HCT116 (cell line): Measurements from ENCODE around the gene RGS7. TPM values are rescaled to one million over a fixed set of nuclear protein-coding genes. Genes with fewer than 3 reads are reported as not detected.
"Not testable (repeated sequence)": the region's sequence is repeated elsewhere in the genome, so short reads cannot be mapped to it uniquely, and the experiment has no call there.

ENCODE experiments used
- ATAC-seq: fragments of 200-7000 bp; cut with Tn5 transposase; 2 replicates; pipeline ENCODE4 v1.9.1; 2020; ENCODE audit warnings: mild to moderate bottlenecking, moderate library complexity
- BruUV-seq: library from RNA; stranded (reverse); fragments of 400-500 nt; replicated peaks from 2 replicates; lab custom pipeline; 2021; lab: Mats Ljungman, UMichigan
- CTCF ChIA-PET: fragments of 300-600 bp; sonication (Branson Sonifier 250); formaldehyde crosslinking; loops from one replicate; lab custom pipeline; 2021; ENCODE audit warnings: antibody characterized with exemption; lab: Charles Lee
- POLR2A ChIA-PET: fragments of 300-600, 350-600 bp; sonication (Branson Sonifier 250); formaldehyde crosslinking; loops from one replicate; lab custom pipeline; 2021; ENCODE audit warnings: antibody characterized with exemption; lab: Charles Lee
- RAD21 ChIA-PET, 2 experiments: fragments of 300-600 bp; sonication (Branson Sonifier 250); formaldehyde crosslinking; loops; one replicate each; lab custom pipeline; 2023; ENCODE audit warnings: low total read pairs in 2 of 2; ENCODE audit not compliant: uncharacterized antibody in 2 of 2, unreplicated experiment in 2 of 2, low non-redundant PET in 1 of 2; lab: Charles Lee
- DNase-seq: peaks from one replicate; pipeline ENCODE4 v3.0.0-alpha.2; 2010; ENCODE audit warnings: low read depth, low spot score
- H2AFZ ChIP-seq: fragments of 200-600 bp; shearing (Covaris generic), sonication (generic); 2 replicates; pipeline ENCODE4 v1.6.1; 2017; ENCODE audit warnings: low read depth, mixed run types, mixed read lengths, antibody characterized with exemption, low read length; ENCODE audit not compliant: poor library complexity, severe bottlenecking
- H3K27ac ChIP-seq: 2 replicates; pipeline ENCODE4 v1.5.1; 2012; ENCODE audit warnings: low read depth, low read length
- H3K27me3 ChIP-seq: fragments of 200-600 bp; sonication (generic); 2 replicates; pipeline ENCODE4 v1.6.1; 2016; ENCODE audit warnings: mixed run types, low read length, mixed read lengths; ENCODE audit not compliant: insufficient read depth
- H3K36me3 ChIP-seq, 2 experiments: fragments of 200-500 bp in 1 of 2; fragments of 200-600 bp in 1 of 2; sonication (Bioruptor generic) in 1 of 2; sonication (generic) in 1 of 2; 2 replicates each; pipeline versions ENCODE4 v1.5.1 to v1.6.1; 2014 to 2016; ENCODE audit warnings: low read length in 2 of 2, inconsistent platforms in 1 of 2, mixed read lengths in 1 of 2, mixed run types in 1 of 2; ENCODE audit not compliant: insufficient read depth in 2 of 2, control insufficient read depth in 1 of 2
- H3K4me1 ChIP-seq, 2 experiments: fragments of 200-600 bp in 1 of 2; sonication (generic) in 1 of 2; 2 replicates each; pipeline versions ENCODE4 v1.5.1 to v1.6.1; 2012 to 2017; ENCODE audit warnings: low read length in 2 of 2, inconsistent platforms in 1 of 2, mild to moderate bottlenecking in 1 of 2, mixed read lengths in 1 of 2, mixed run types in 1 of 2, moderate library complexity in 1 of 2; ENCODE audit not compliant: insufficient read depth in 2 of 2, control insufficient read depth in 1 of 2
- H3K4me2 ChIP-seq: fragments of 200-600 bp; sonication (generic); 2 replicates; pipeline ENCODE4 v1.6.1; 2017; ENCODE audit warnings: mixed run types, low read length, mixed read lengths
- H3K4me3 ChIP-seq, 2 experiments: fragments of 200-600 bp in 1 of 2; sonication (generic) in 1 of 2; replicated peaks in 1 of 2; 2 replicates each; pipeline ENCODE4 v1.5.1; 2011 to 2016; ENCODE audit warnings: low read length in 2 of 2, control low read depth in 1 of 2, low read depth in 1 of 2, mild to moderate bottlenecking in 1 of 2, mixed read lengths in 1 of 2, mixed run types in 1 of 2
- H3K79me2 ChIP-seq: fragments of 200-600 bp; sonication (generic); 2 replicates; pipeline ENCODE4 v1.6.1; 2017; ENCODE audit warnings: mild to moderate bottlenecking, mixed run types, low read length, moderate library complexity, mixed read lengths; ENCODE audit not compliant: insufficient read depth
- H3K9ac ChIP-seq: fragments of 200-600 bp; sonication (generic); 2 replicates; pipeline ENCODE4 v1.6.1; 2016; ENCODE audit warnings: low read length, mixed read lengths
- H3K9me2 ChIP-seq: fragments of 200-600 bp; sonication (generic), shearing (Covaris generic); 2 replicates; pipeline ENCODE4 v1.6.1; 2017; ENCODE audit warnings: mixed run types, mild to moderate bottlenecking, moderate library complexity; ENCODE audit not compliant: insufficient read depth
- H3K9me3 ChIP-seq, 2 experiments: fragments of 200-500 bp in 1 of 2; fragments of 200-600 bp in 1 of 2; sonication (Bioruptor generic) in 1 of 2; sonication (generic) in 1 of 2; 2 replicates each; pipeline ENCODE4 v1.6.1; 2014 to 2017; ENCODE audit warnings: low read length in 2 of 2, mixed read lengths in 2 of 2, inconsistent platforms in 1 of 2, low read depth in 1 of 2, mild to moderate bottlenecking in 1 of 2, mixed run types in 1 of 2, moderate library complexity in 1 of 2; ENCODE audit not compliant: control insufficient read depth in 1 of 2, insufficient read depth in 1 of 2
- H4K20me1 ChIP-seq: fragments of 200-600 bp; sonication (generic), shearing (Covaris generic); 2 replicates; pipeline ENCODE4 v1.6.1; 2017; ENCODE audit warnings: mixed run types, mild to moderate bottlenecking, moderate library complexity; ENCODE audit not compliant: insufficient read depth
- CEBPB ChIP-seq: IDR thresholded peaks from 2 replicates; pipeline ENCODE4 v1.6.1; 2012; ENCODE audit warnings: low read depth
- POLR2A ChIP-seq: IDR thresholded peaks from 2 replicates; pipeline ENCODE4 v1.7.0; 2011; ENCODE audit warnings: borderline replicate concordance; ENCODE audit not compliant: insufficient read depth, insufficient read length; ENCODE audit errors: extremely low read depth
- REST ChIP-seq: IDR thresholded peaks from 2 replicates; pipeline ENCODE4 v1.6.1; 2012; ENCODE audit warnings: low read depth
- SRF ChIP-seq: IDR thresholded peaks from 2 replicates; pipeline ENCODE4 v1.6.1; 2012; ENCODE audit warnings: low read depth
- TCF7L2 ChIP-seq: IDR thresholded peaks from 2 replicates; pipeline ENCODE4 v1.7.0; 2011; ENCODE audit warnings: borderline replicate concordance, inconsistent platforms; ENCODE audit not compliant: insufficient read depth, insufficient read length; ENCODE audit errors: extremely low read depth
- ZFX ChIP-seq: fragments of 450-650 bp; IDR thresholded peaks from 2 replicates; pipeline ENCODE4 v1.6.1; 2017
- ZNF274 ChIP-seq: fragments of 200-500 bp; sonication (Bioruptor generic); IDR thresholded peaks from 2 replicates; pipeline ENCODE4 v1.6.1; 2014; ENCODE audit warnings: mild to moderate bottlenecking, low read depth, low read length, inconsistent platforms
- intact Hi-C: fragments of 100-400 bp; cut with micrococcal nuclease; formaldehyde crosslinking; loops from 2 replicates; pipeline ENCODE4 v1.10.0; 2022
- total RNA-seq: library from RNA; stranded (reverse); gene quantifications from one replicate; pipeline ENCODE4 v1.2.1, GENCODE V29; 2021; ENCODE audit not compliant: unreplicated experiment

The RGS7 gene
- total RNA-seq, 1 experiment from 2014 or later: not detected

DNA sequence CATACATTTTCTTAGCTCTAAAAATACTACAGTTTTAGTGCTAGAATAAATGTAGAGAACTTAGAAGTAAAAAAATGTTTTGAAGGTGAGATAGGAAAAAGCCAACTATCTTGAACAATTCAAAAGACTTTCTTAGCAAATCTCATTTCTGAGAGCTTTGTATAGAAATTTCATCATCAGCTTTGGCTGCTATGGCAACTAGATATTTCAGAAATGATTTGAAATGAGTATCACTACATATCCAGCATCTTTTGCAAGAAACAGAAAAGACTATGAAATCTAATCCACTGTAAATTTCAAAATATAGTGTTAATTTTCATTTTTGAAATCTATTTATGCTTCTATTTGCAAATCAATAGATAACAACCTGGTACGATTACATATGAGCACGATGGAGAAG is 57.7 kb downstream of the RGS7 start:
- Histone ChIP-seq H3K4me1 (no peaks in the 10 kb centered on the region), H4K20me1 (no peaks in the 10 kb centered on the region), H3K9ac (no peak overlapping the region), H3K9me3 (no peaks in the 10 kb centered on the region; a peak in 1 of 4 replicates), H3K27me3 (no peaks in the 10 kb centered on the region), H3K9me2 (no peaks in the 10 kb centered on the region), H2AFZ (no peak overlapping the region), H3K4me3 (no peak overlapping the region), H3K79me2 (no peaks in the 10 kb centered on the region), H3K27ac (no peak overlapping the region), H3K36me3 (no peaks in the 10 kb centered on the region), H3K4me2 (no peak overlapping the region)
- ChIA-PET CTCF (no interaction called here), POLR2A (no interaction called here), RAD21 (no interaction called here)
- TF ChIP-seq SRF: no peak
- TF ChIP-seq ZFX: no peak
- intact Hi-C loops: no loop called here
- BruUV-seq: no TSS peak
- DNase-seq (no peak), ATAC-seq (no peak)

- Histone ChIP-seq H4K20me1 (no peaks in the 10 kb centered on the region), H3K36me3 (no peaks in the 10 kb centered on the region), H3K4me2 (no peak overlapping the region), H3K27ac (no peak overlapping the region), H3K4me1 (no peaks in the 10 kb centered on the region), H2AFZ (no peak overlapping the region), H3K4me3 (no peak overlapping the region), H3K9me2 (no peaks in the 10 kb centered on the region), H3K79me2 (no peaks in the 10 kb centered on the region)
- POLR2A ChIA-PET: no interaction called here
- ATAC-seq: no peak
- BruUV-seq: no TSS peak
- no peak for TF ChIP-seq POLR2A
- no peak for TF ChIP-seq TCF7L2
- no peak for TF ChIP-seq ZNF274
- no peak for TF ChIP-seq REST
- no peak for TF ChIP-seq CEBPB
- TF ChIP-seq, all 23 proteins: peak for 0
- RAD21 ChIA-PET: no interaction called here
- intact Hi-C loops: no loop called here
- CTCF ChIA-PET: no interaction called here
- no peak for DNase-seq
- Histone ChIP-seq H3K27me3 (no peaks in the 10 kb centered on the region), H3K9ac (no peak overlapping the region), H3K9me3 (no peaks in the 10 kb centered on the region; a peak in 2 of 4 replicates)
Measured at GRCh38 chr1:241292973-241293372, 64.0 kb downstream of the RGS7 start.

DNA sequence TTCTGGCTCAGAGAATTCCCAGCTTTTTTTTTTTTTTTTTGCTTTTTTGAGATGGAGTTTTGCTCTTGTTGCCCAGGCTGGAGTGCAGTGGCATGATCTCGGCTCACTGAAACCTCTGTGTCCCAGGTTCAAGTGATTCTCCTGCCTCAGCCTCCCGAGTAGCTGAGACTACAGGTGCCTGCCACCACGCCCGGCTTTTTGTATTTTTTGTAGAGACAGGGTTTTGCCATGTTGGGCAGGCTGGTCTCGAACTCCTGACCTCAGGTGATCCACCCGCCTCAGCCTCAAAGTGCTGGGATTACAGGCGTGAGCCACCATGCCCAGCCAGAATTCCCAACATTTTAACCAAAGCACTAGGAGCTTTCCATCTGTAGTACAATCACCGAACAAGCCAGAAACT is 65.5 kb downstream of the RGS7 start:
- H3K79me2 ChIP-seq, CTCF ChIA-PET, BruUV-seq, H2AFZ ChIP-seq, H3K27ac ChIP-seq, H3K9me3 ChIP-seq, H3K4me3 ChIP-seq, H3K27me3 ChIP-seq, H3K4me2 ChIP-seq, DNase-seq, intact Hi-C loops, H3K36me3 ChIP-seq, H4K20me1 ChIP-seq, RAD21 ChIA-PET, H3K4me1 ChIP-seq, ATAC-seq, H3K9me2 ChIP-seq, H3K9ac ChIP-seq: not testable (repeated sequence)
- POLR2A ChIA-PET: interaction anchor here (0.7 kb wide), 1 partner anchor 58 kb away, joined by 4 read pairs; no protein-coding TSS in a partner anchor
